ENCODE data around the gene PCDHA6.
A peak's percentile ranks its signal among the peaks of the same experiment; 100 is the strongest.
"Not testable (repeated sequence)": the region's sequence is repeated elsewhere in the genome, so short reads cannot be mapped to it uniquely, and the experiment has no call there.

The PCDHA6 gene

GRCh38 chr5:140794595-140795258, 33.0 kb upstream of the PCDHA6 start, which contains the start of gene PCDHA2:
Gene PCDHA2, plus strand, starts transcription at chr5:140794852.
- H3K4me1 Mint-ChIP-seq, result no peaks in the 10 kb centered on the region
- H3K27me3 Mint-ChIP-seq (ENCODE audit: low read depth, poor library complexity), result no peaks in the 10 kb centered on the region
- H3K4me3 Mint-ChIP-seq, result peak within 1 kb of the TSS; percentile 85
- no peak for DNase-seq
- H3K9me3 Mint-ChIP-seq, result peaks cover 80% of the 10 kb centered on the region
- peaks cover 48% of the 10 kb centered on the region for H3K36me3 Mint-ChIP-seq (ENCODE audit: low read depth)
- TF ChIP-seq CTCF (IDR thresholded peaks at IDR 0.05), result peak; percentile 27
- H3K27ac Mint-ChIP-seq, result no peak within 1 kb of the TSS

- Mint-ChIP-seq H3K36me3 (ENCODE audit: low read depth) (peaks cover 52% of the 10 kb centered on the region), H3K27me3 (ENCODE audit: low read depth, poor library complexity) (no peaks in the 10 kb centered on the region), H3K9me3 (peaks cover 83% of the 10 kb centered on the region), H3K27ac (no peak overlapping the region), H3K4me1 (no peaks in the 10 kb centered on the region), H3K4me3 (peak overlapping the region; percentile 85)
- DNase-seq, result no peak
- no peak for TF ChIP-seq CTCF (IDR thresholded peaks at IDR 0.05)
Observed at GRCh38 chr5:140795259-140795641, 32.5 kb upstream of the PCDHA6 start.

- peaks cover 62% of the 10 kb centered on the region for H3K36me3 Mint-ChIP-seq (ENCODE audit: low read depth)
- DNase-seq; H3K27me3 Mint-ChIP-seq (ENCODE audit: low read depth, poor library complexity); H3K4me1 Mint-ChIP-seq; H3K4me3 Mint-ChIP-seq; H3K27ac Mint-ChIP-seq: not testable (repeated sequence)
- peaks cover 84% of the 10 kb centered on the region for H3K9me3 Mint-ChIP-seq
Observed at GRCh38 chr5:140796072-140796717, 31.6 kb upstream of the PCDHA6 start.

- H3K9me3 Mint-ChIP-seq, result peaks cover 84% of the 10 kb centered on the region
- DNase-seq, result no peak
- H3K4me1 Mint-ChIP-seq, result no peaks in the 10 kb centered on the region
- no peak overlapping the region for H3K4me3 Mint-ChIP-seq
- TF ChIP-seq CTCF (IDR thresholded peaks at IDR 0.05), result no peak
- no peaks in the 10 kb centered on the region for H3K27me3 Mint-ChIP-seq (ENCODE audit: low read depth, poor library complexity)
- H3K27ac Mint-ChIP-seq, result no peak overlapping the region
- peaks cover 67% of the 10 kb centered on the region for H3K36me3 Mint-ChIP-seq (ENCODE audit: low read depth)
Observed at GRCh38 chr5:140796718-140797095, 31.1 kb upstream of the PCDHA6 start.

- no peak within 1 kb of the TSS for H3K27ac Mint-ChIP-seq
- no peaks in the 10 kb centered on the region for H3K27me3 Mint-ChIP-seq (ENCODE audit: low read depth, poor library complexity)
- H3K4me3 Mint-ChIP-seq, result no peak within 1 kb of the TSS
- no peak for TF ChIP-seq CTCF (IDR thresholded peaks at IDR 0.05)
- DNase-seq, result no peak
- H3K4me1 Mint-ChIP-seq, result no peaks in the 10 kb centered on the region
- peaks cover 77% of the 10 kb centered on the region for H3K36me3 Mint-ChIP-seq (ENCODE audit: low read depth)
- H3K9me3 Mint-ChIP-seq, result peaks cover 83% of the 10 kb centered on the region
Observed at GRCh38 chr5:140800816-140801493, 26.8 kb upstream of the PCDHA6 start, which contains the start of gene PCDHA3. Gene PCDHA3, plus strand, starts transcription at chr5:140801057.

GRCh38 chr5:140801494-140801841, 26.3 kb upstream of the PCDHA6 start:
- Mint-ChIP-seq H3K27me3 (ENCODE audit: low read depth, poor library complexity) (no peaks in the 10 kb centered on the region), H3K27ac (no peak overlapping the region), H3K36me3 (ENCODE audit: low read depth) (peaks cover 72% of the 10 kb centered on the region), H3K4me1 (no peaks in the 10 kb centered on the region), H3K4me3 (no peak overlapping the region), H3K9me3 (peaks cover 81% of the 10 kb centered on the region)
- DNase-seq, result no peak
- TF ChIP-seq CTCF (IDR thresholded peaks at IDR 0.05), result no peak

GRCh38 chr5:140802381-140802780, 25.4 kb upstream of the PCDHA6 start:
- Mint-ChIP-seq H3K36me3 (ENCODE audit: low read depth) (peaks cover 68% of the 10 kb centered on the region), H3K9me3 (peaks cover 80% of the 10 kb centered on the region)
- H3K4me3 Mint-ChIP-seq; DNase-seq; H3K27me3 Mint-ChIP-seq (ENCODE audit: low read depth, poor library complexity); H3K4me1 Mint-ChIP-seq; H3K27ac Mint-ChIP-seq: not testable (repeated sequence)
